GM12891 (cell line): ENCODE results near the gene CARD11.

Source experiments
- DNase-seq: peaks from one replicate; pipeline ENCODE4 v3.0.0; 2011; ENCODE audit warnings: low spot score; ENCODE audit not compliant: insufficient read length
- FAIRE-seq: peaks from 2 replicates; lab custom pipeline; 2011; peaks lifted over from hg19 to GRCh38; lab: Jason Lieb, UNC
- PAX5 ChIP-seq: IDR thresholded peaks from 2 replicates; pipeline ENCODE4 v1.6.1; 2011; ENCODE audit warnings: low read length, moderate library complexity, mild to moderate bottlenecking; ENCODE audit not compliant: insufficient read depth, severe bottlenecking
- POLR2A ChIP-seq: IDR thresholded peaks from 2 replicates; pipeline ENCODE4 v1.6.1; 2011; ENCODE audit warnings: low read depth, low read length, control low read depth
- POLR2AphosphoS5 ChIP-seq: IDR thresholded peaks from 2 replicates; pipeline ENCODE4 v1.6.1; 2011; ENCODE audit warnings: low read depth, low read length, control low read depth
- POU2F2 ChIP-seq: IDR thresholded peaks from 2 replicates; pipeline ENCODE4 v1.6.1; 2011; ENCODE audit warnings: low read depth, mild to moderate bottlenecking, control low read depth, low read length, moderate library complexity
- SPI1 ChIP-seq: IDR thresholded peaks from 2 replicates; pipeline ENCODE4 v1.6.1; 2011; ENCODE audit warnings: low read depth, low read length, control low read depth
- TAF1 ChIP-seq: IDR thresholded peaks from 2 replicates; pipeline ENCODE4 v1.6.1; 2011; ENCODE audit warnings: low read depth, low read length, control low read depth

Gene CARD11

DNA sequence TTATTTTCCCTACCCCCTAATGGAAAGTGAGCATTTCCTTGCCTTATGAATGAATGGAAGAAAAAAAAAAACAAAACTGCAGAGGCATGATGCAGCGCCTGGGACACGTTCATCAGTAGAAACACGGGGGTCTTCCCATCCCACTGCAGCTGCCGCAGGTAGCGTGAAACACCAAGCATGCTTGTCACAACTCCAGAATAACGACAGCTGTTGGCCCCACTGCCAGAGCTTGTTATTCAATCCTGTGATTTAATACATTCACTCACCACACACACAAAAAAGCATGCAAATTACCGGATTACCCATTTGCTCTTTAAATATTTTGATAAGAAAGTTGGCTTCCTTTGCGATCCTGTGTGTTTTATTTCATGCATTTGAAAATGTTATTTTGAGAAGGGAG lies 151.1 kb downstream of the CARD11 start:
- TF ChIP-seq POLR2AphosphoS5 (no peak), POU2F2 (no peak), POLR2A (no peak)
- FAIRE-seq (peak; percentile 28), DNase-seq (no peak)

GRCh38 chr7:2887816-2888215 lies 155.9 kb downstream of the CARD11 start:
- TF ChIP-seq SPI1 (no peak), TAF1 (no peak), POLR2A (no peak), PAX5 (no peak), POLR2AphosphoS5 (no peak), POU2F2 (no peak)
- FAIRE-seq (no peak), DNase-seq (no peak)

GRCh38 chr7:2886900-2887299 lies 156.8 kb downstream of the CARD11 start:
- FAIRE-seq (peak; percentile 94), DNase-seq (peak; percentile 68)
- no peak for TF ChIP-seq POLR2AphosphoS5
- TF ChIP-seq TAF1 = no peak
- TF ChIP-seq PAX5 = no peak
- TF ChIP-seq POLR2A = no peak
- no peak for TF ChIP-seq SPI1
- no peak for TF ChIP-seq POU2F2

DNA sequence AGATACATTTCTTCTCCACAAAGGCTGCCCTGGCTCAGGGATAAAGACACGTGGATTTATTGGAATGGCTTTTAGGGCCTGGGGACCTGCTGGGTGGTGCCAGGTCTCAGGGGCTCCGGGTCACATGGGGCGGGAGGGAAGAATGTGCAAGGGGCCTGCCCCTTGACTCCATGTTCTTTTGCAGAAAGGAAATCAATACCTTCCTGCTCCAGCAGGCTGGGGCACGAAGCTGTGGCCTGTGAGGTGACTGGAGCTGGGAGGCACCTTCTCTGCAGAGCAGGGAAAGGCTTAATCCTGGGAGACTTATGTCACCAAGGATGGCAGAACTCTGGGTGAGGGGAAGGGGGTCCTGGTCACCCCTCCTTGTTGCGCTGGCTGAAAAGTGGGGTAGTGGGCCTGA lies 157.3 kb downstream of the CARD11 start:
- DNase-seq (no peak), FAIRE-seq (no peak)
- TF ChIP-seq SPI1 = no peak
- TF ChIP-seq POU2F2 = no peak
- TF ChIP-seq TAF1 = no peak
- no peak for TF ChIP-seq POLR2AphosphoS5

DNA sequence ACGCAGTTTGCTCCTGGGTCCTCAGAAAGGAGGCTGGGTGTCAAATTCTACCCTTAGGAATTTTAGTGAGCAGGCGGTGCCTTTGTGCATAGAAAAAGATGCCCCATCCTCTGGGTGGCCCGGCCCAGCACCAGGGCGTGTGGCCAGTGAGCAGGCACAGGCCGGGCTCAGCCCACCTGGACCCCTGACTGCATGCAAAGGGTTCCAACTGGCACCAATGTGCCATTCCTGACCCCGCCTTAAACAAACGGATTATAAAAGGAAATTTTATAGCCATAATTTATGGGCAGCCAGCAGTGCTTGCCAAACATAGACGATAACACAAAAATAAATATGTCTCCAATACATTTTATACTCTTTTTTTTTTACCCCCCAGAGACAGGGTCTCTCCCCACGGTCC lies 159.5 kb downstream of the CARD11 start:
- FAIRE-seq (no peak), DNase-seq (no peak)
- TF ChIP-seq PAX5 (no peak), POLR2A (no peak), POU2F2 (no peak), TAF1 (no peak), POLR2AphosphoS5 (no peak), SPI1 (no peak)

GRCh38 chr7:2883101-2883500 lies 160.6 kb downstream of the CARD11 start:
- no peak for DNase-seq
- FAIRE-seq = no peak
- TF ChIP-seq PAX5 = no peak
- TF ChIP-seq TAF1 = no peak
- TF ChIP-seq SPI1 = no peak
- no peak for TF ChIP-seq POLR2A
- TF ChIP-seq POLR2AphosphoS5 = no peak
- no peak for TF ChIP-seq POU2F2

DNA sequence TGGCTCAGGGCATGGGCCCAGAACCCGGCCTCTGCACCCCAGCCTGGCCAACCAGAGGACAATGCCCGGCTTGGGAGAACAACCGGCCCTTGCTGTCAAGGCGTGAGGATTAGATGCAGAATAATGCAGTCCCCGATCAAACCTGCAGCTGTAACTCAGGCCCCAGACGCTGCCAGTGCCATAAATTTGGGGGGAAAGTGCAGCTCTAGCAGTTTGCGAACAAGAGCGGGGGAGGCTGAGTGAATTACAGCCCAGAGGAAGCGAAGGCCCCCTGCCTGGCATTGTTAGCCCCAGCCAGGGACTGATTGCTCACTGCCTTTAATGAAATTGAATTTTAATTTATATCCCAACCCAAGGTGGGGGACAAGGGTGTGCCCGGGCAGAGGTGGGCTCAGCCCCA lies 161.6 kb downstream of the CARD11 start:
- TF ChIP-seq SPI1 (no peak), TAF1 (no peak), POLR2A (no peak), PAX5 (no peak), POU2F2 (no peak), POLR2AphosphoS5 (no peak)
- DNase-seq (no peak), FAIRE-seq (no peak)

DNA sequence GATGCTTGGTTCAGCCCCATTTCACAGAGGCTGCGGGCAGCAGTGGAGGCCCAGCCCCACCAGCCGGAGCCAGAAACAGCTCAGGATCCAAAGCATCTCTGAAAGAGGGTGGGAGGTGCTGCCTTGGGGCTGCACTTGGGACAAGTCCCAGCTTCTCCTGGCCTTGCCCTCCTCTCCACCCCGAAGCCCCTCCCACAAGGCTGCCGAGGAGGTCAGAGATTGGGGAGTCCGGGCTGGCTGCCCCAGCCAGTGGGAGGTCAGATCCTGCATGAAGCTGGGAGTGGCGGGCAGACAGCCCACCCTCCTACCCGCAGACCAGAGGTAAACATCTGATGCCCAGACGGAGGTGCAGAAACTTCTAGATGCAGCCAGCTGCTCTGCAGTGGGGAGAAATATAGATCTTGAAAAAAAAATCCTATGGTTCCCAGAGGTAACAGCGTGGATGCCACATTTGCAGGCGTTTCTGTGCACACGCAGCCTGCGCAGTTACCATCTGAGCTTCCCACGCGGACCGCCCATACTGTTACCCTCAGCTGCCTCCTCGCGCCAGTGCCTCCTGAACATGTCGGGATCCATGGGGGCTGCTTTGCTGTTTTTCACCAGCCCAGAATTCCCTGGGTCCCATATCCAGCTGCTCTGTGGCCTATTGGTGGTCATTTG lies 162.7 kb downstream of the CARD11 start:
- FAIRE-seq (no peak), DNase-seq (no peak)
- TF ChIP-seq TAF1 = no peak
- TF ChIP-seq POLR2AphosphoS5 = no peak
- TF ChIP-seq SPI1 = no peak
- no peak for TF ChIP-seq PAX5
- TF ChIP-seq POLR2A = no peak

- TF ChIP-seq POLR2A (no peak), TAF1 (no peak)
- no peak for FAIRE-seq
Observed at GRCh38 chr7:2880051-2880450, 163.6 kb downstream of the CARD11 start.

GRCh38 chr7:2879354-2879753 lies 164.3 kb downstream of the CARD11 start:
- DNase-seq (no peak), FAIRE-seq (peak; percentile 94)
- no peak for TF ChIP-seq SPI1

More at GRCh38 chr7:2880051-2880450, 163.6 kb downstream of the CARD11 start:
- DNase-seq = no peak

DNA sequence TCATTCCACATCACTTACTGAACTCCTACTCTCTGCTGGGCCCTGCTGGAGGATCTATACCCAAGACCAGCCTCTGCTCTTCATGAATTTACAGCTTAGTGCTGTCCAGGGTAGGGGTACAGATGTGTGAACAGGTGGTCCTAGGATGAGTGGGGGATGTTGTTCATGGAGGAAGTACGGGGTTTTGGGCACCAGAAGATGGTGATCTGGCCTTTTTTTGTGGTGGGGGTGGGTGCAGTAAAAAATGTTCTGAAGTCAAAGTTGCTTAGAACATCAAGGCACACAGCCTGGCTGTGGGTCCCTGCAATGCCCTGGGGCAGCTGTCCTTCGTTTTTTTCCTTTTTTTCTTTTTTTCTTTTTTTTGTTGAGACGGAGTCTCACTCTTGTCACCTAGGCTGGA lies 165.4 kb downstream of the CARD11 start:
- FAIRE-seq (no peak), DNase-seq (no peak)
- TF ChIP-seq SPI1 = no peak
